Keratinocyte (primary cell): ENCODE results near the gene STARD10. TPM values are rescaled to one million over a fixed set of nuclear protein-coding genes. Genes with fewer than 3 reads are reported as not detected.

Experiments used
- DNase-seq: peaks from one replicate; pipeline ENCODE4 v3.0.0-alpha.2; 2011; ENCODE audit warnings: low read depth, missing footprints, low spot score
- FAIRE-seq: peaks from 2 replicates; lab custom pipeline; 2011; peaks lifted over from hg19 to GRCh38; lab: Jason Lieb, UNC
- H2AFZ ChIP-seq: 2 replicates; pipeline ENCODE4 v1.6.0; 2012; ENCODE audit warnings: low read length, control low read depth, inconsistent platforms; ENCODE audit not compliant: control insufficient read depth
- H3K27ac ChIP-seq: 2 replicates; pipeline ENCODE4 v1.5.1; 2011; ENCODE audit warnings: low read length; ENCODE audit not compliant: control insufficient read depth, insufficient read depth
- H3K27me3 ChIP-seq: 3 replicates; pipeline ENCODE4 v1.6.0; 2011; ENCODE audit warnings: low read length; ENCODE audit not compliant: control insufficient read depth, insufficient read depth; ENCODE audit errors: extremely low read depth
- H3K36me3 ChIP-seq, 2 experiments: 2 replicates in 1 of 2; 3 replicates in 1 of 2; pipeline ENCODE4 v1.5.1; 2011; ENCODE audit warnings: low read length in 2 of 2, mild to moderate bottlenecking in 1 of 2; ENCODE audit not compliant: control insufficient read depth in 2 of 2, insufficient read depth in 2 of 2; ENCODE audit errors: extremely low read depth in 1 of 2
- H3K4me1 ChIP-seq: 3 replicates; pipeline ENCODE4 v1.5.1; 2011; ENCODE audit warnings: low read length; ENCODE audit not compliant: control insufficient read depth, insufficient read depth; ENCODE audit errors: extremely low read depth
- H3K4me2 ChIP-seq: 3 replicates; pipeline ENCODE4 v1.6.0; 2011; ENCODE audit warnings: low read depth, low read length; ENCODE audit not compliant: control insufficient read depth, insufficient read depth; ENCODE audit errors: extremely low read depth
- H3K4me3 ChIP-seq, 3 experiments: fragments of 200-600 bp in 1 of 3; sonication (generic) in 1 of 3; 2 replicates in 2 of 3; 3 replicates in 1 of 3; pipeline ENCODE4 v1.5.1; 2011 to 2016; ENCODE audit warnings: low read length in 3 of 3, mild to moderate bottlenecking in 3 of 3, control low read depth in 2 of 3, inconsistent platforms in 1 of 3, low read depth in 1 of 3, mixed read lengths in 1 of 3, mixed run types in 1 of 3, moderate library complexity in 1 of 3; ENCODE audit not compliant: control insufficient read depth in 2 of 3, insufficient read depth in 2 of 3; ENCODE audit errors: extremely low read depth in 1 of 3
- H3K79me2 ChIP-seq: 2 replicates; pipeline ENCODE4 v1.6.0; 2012; ENCODE audit warnings: low read length; ENCODE audit not compliant: control insufficient read depth, insufficient read depth
- H3K9ac ChIP-seq: 3 replicates; pipeline ENCODE4 v1.6.0; 2011; ENCODE audit warnings: low read length; ENCODE audit not compliant: control insufficient read depth, insufficient read depth; ENCODE audit errors: extremely low read depth
- H3K9me1 ChIP-seq: 3 replicates; pipeline ENCODE4 v1.6.0; 2011; ENCODE audit warnings: low read length; ENCODE audit not compliant: control insufficient read depth, insufficient read depth; ENCODE audit errors: extremely low read depth
- H3K9me3 ChIP-seq: 2 replicates; pipeline ENCODE4 v1.5.1; 2012; ENCODE audit warnings: low read depth, low read length; ENCODE audit not compliant: control insufficient read depth
- H4K20me1 ChIP-seq: 3 replicates; pipeline ENCODE4 v1.6.0; 2011; ENCODE audit warnings: low read length; ENCODE audit not compliant: control insufficient read depth, insufficient read depth; ENCODE audit errors: extremely low read depth
- CTCF ChIP-seq, 3 experiments: IDR thresholded peaks in 1 of 3; conservative IDR thresholded peaks in 1 of 3; optimal IDR thresholded peaks in 1 of 3; 2 replicates in 2 of 3; 3 replicates in 1 of 3; pipeline versions ENCODE3 to v1.5.1; 2011; ENCODE audit warnings: low read length in 3 of 3, mild to moderate bottlenecking in 3 of 3, moderate library complexity in 2 of 3, control low read depth in 1 of 3, inconsistent platforms in 1 of 3; ENCODE audit not compliant: insufficient read depth in 2 of 3; ENCODE audit errors: extremely low read depth in 1 of 3
- EZH2 ChIP-seq: IDR thresholded peaks from one replicate; pipeline ENCODE4 v1.6.1; 2012; ENCODE audit warnings: inconsistent platforms, mild to moderate bottlenecking, low read length, moderate library complexity
- dilution Hi-C: fragments of 300-500 bp; cut with MboI; formaldehyde crosslinking; loops from one replicate; pipeline ENCODE4 v1.7.0; 2020; ENCODE audit warnings: low sequenced_read_pairs; ENCODE audit not compliant: extremely low pct_ligation_motif_present
- polyA plus RNA-seq, 5 experiments: library from polyadenylated mRNA; depleted of rRNA in 3 of 5; stranded (reverse) in 3 of 5; stranded (forward) in 1 of 5; unstranded in 1 of 5; fragments of >200 nt; gene quantifications; 1 replicate in 1 of 5; 2 replicates in 3 of 5; 3 replicates in 1 of 5; pipeline versions ENCODE4 v1.2.1 to v1.2.3, GENCODE V29; 2011 to 2012; ENCODE audit warnings: missing spikeins in 2 of 5, low read depth in 1 of 5, low replicate concordance in 1 of 5

Gene STARD10
- polyA plus RNA-seq, 1 donor (not counting 4 experiments of a cell fraction or from before 2014, with no cell fraction given), result 67.0 TPM

- H3K9me1 ChIP-seq, result no peaks in the 10 kb centered on the region
- no peaks in the 10 kb centered on the region for H3K27me3 ChIP-seq
- H3K4me1 ChIP-seq, result peaks cover 11% of the 10 kb centered on the region
- TF ChIP-seq EZH2 (no peak), CTCF (optimal IDR thresholded peaks at IDR 0.05 in 1 of 3, IDR thresholded peaks at IDR 0.05 in 1 of 3, conservative IDR thresholded peaks at IDR 0.05 in 1 of 3; ENCODE audit: extremely low read depth in 1 of 3, insufficient read depth in 2 of 3, low read length in 3 of 3) (no peak)
- no peaks in the 10 kb centered on the region for H3K79me2 ChIP-seq
- H3K9me3 ChIP-seq, result no peaks in the 10 kb centered on the region
- H4K20me1 ChIP-seq, result no peaks in the 10 kb centered on the region
- H3K36me3 ChIP-seq, result peaks cover 2 to 8% of the 10 kb centered on the region in 2 experiments
- no peak overlapping the region for H3K9ac ChIP-seq
- no peak for DNase-seq
- H2AFZ ChIP-seq, result no peak overlapping the region
- no peak overlapping the region for H3K4me3 ChIP-seq
- dilution Hi-C loops, result no loop called here
- H3K27ac ChIP-seq, result no peak overlapping the region
- FAIRE-seq, result no peak
- no peak overlapping the region for H3K4me2 ChIP-seq
Measured at GRCh38 chr11:72826942-72827480, 33.2 kb upstream of the STARD10 start.

- Histone ChIP-seq H3K4me1 (peaks cover 10% of the 10 kb centered on the region), H3K9ac (no peak overlapping the region), H3K36me3 (peaks cover 2 to 8% of the 10 kb centered on the region in 2 experiments), H4K20me1 (no peaks in the 10 kb centered on the region), H3K9me1 (no peaks in the 10 kb centered on the region), H3K27me3 (no peaks in the 10 kb centered on the region), H3K9me3 (no peaks in the 10 kb centered on the region), H3K4me3 (no peak overlapping the region), H3K27ac (no peak overlapping the region), H2AFZ (no peak overlapping the region), H3K79me2 (no peaks in the 10 kb centered on the region), H3K4me2 (no peak overlapping the region)
- TF ChIP-seq EZH2 (no peak), CTCF (optimal IDR thresholded peaks at IDR 0.05 in 1 of 3, IDR thresholded peaks at IDR 0.05 in 1 of 3, conservative IDR thresholded peaks at IDR 0.05 in 1 of 3; ENCODE audit: extremely low read depth in 1 of 3, insufficient read depth in 2 of 3, low read length in 3 of 3) (no peak)
- no peak for FAIRE-seq
- DNase-seq, result no peak
- dilution Hi-C loops, result no loop called here
Measured at GRCh38 chr11:72826191-72826941, 32.5 kb upstream of the STARD10 start.
